ENCODE data around the gene LOXL4. TPM values are rescaled to one million over a fixed set of nuclear protein-coding genes. Genes with fewer than 3 reads are reported as not detected.

LOXL4 gene
- total RNA-seq, 1 donor from 2014 or later: 4.2 TPM

GRCh38 chr10:98249134-98249533, 18.9 kb downstream of the LOXL4 start:
- Histone ChIP-seq H3K4me1 (ENCODE audit: control insufficient read depth in 3 of 3, insufficient read depth in 3 of 3, low read length in 3 of 3) (peaks cover 19 to 34% (median 22%) of the 10 kb centered on the region in 3 donors), H3K9ac (ENCODE audit: low read depth in 1 of 3, low read length in 3 of 3) (no peak overlapping the region), H3K36me3 (ENCODE audit: control insufficient read depth in 3 of 3, insufficient read depth in 3 of 3, low read length in 3 of 3) (peaks cover 12 to 48% (median 37%) of the 10 kb centered on the region in 3 donors), H3K27me3 (ENCODE audit: control insufficient read depth in 3 of 3, insufficient read depth in 3 of 3, low read length in 3 of 3) (no peaks in the 10 kb centered on the region), H3K9me3 (ENCODE audit: control insufficient read depth in 3 of 3, low read length in 3 of 3) (no peaks in the 10 kb centered on the region), H3K27ac (ENCODE audit: low read depth, low read length) (no peak overlapping the region), H3K4me3 (ENCODE audit: low read length in 3 of 3) (no peak overlapping the region)

GRCh38 chr10:98248018-98248417, 20.0 kb downstream of the LOXL4 start:
- Histone ChIP-seq H3K27me3 (ENCODE audit: control insufficient read depth in 3 of 3, insufficient read depth in 3 of 3, low read length in 3 of 3) (no peaks in the 10 kb centered on the region), H3K9ac (ENCODE audit: low read depth in 1 of 3, low read length in 3 of 3) (no peak overlapping the region)

GRCh38 chr10:98246911-98247805, 20.8 kb downstream of the LOXL4 start:
- H3K36me3 ChIP-seq (ENCODE audit: control insufficient read depth in 3 of 3, insufficient read depth in 3 of 3, low read length in 3 of 3): peaks cover 12 to 37% (median 37%) of the 10 kb centered on the region in 3 donors
- no peak overlapping the region for H3K9ac ChIP-seq (ENCODE audit: low read depth in 1 of 3, low read length in 3 of 3)
- H3K27ac ChIP-seq (ENCODE audit: low read depth, low read length): peak overlapping the region; percentile 1
- H3K4me3 ChIP-seq (ENCODE audit: low read length in 3 of 3): no peak overlapping the region
- H3K9me3 ChIP-seq (ENCODE audit: control insufficient read depth in 3 of 3, low read length in 3 of 3): no peaks in the 10 kb centered on the region
- H3K4me1 ChIP-seq (ENCODE audit: control insufficient read depth in 3 of 3, insufficient read depth in 3 of 3, low read length in 3 of 3): peaks cover 19 to 35% (median 22%) of the 10 kb centered on the region in 3 donors
- H3K27me3 ChIP-seq (ENCODE audit: control insufficient read depth in 3 of 3, insufficient read depth in 3 of 3, low read length in 3 of 3): no peaks in the 10 kb centered on the region

More at GRCh38 chr10:98248018-98248417, 20.0 kb downstream of the LOXL4 start:
- Histone ChIP-seq H3K4me1 (ENCODE audit: control insufficient read depth in 3 of 3, insufficient read depth in 3 of 3, low read length in 3 of 3) (peaks cover 19 to 35% (median 22%) of the 10 kb centered on the region in 3 donors), H3K36me3 (ENCODE audit: control insufficient read depth in 3 of 3, insufficient read depth in 3 of 3, low read length in 3 of 3) (peaks cover 12 to 44% (median 37%) of the 10 kb centered on the region in 3 donors), H3K9me3 (ENCODE audit: control insufficient read depth in 3 of 3, low read length in 3 of 3) (no peaks in the 10 kb centered on the region), H3K27ac (ENCODE audit: low read depth, low read length) (no peak overlapping the region), H3K4me3 (ENCODE audit: low read length in 3 of 3) (no peak overlapping the region)

- Histone ChIP-seq H3K27me3 (ENCODE audit: control insufficient read depth in 3 of 3, insufficient read depth in 3 of 3, low read length in 3 of 3) (no peaks in the 10 kb centered on the region), H3K27ac (ENCODE audit: low read depth, low read length) (no peak overlapping the region), H3K36me3 (ENCODE audit: control insufficient read depth in 3 of 3, insufficient read depth in 3 of 3, low read length in 3 of 3) (peaks cover 9 to 27% (median 16%) of the 10 kb centered on the region in 3 donors)
Observed at GRCh38 chr10:98244586-98244985, 23.4 kb downstream of the LOXL4 start.

GRCh38 chr10:98244141-98244540, 23.9 kb downstream of the LOXL4 start:
- no peaks in the 10 kb centered on the region for H3K9me3 ChIP-seq (ENCODE audit: control insufficient read depth in 3 of 3, low read length in 3 of 3)
- no peaks in the 10 kb centered on the region for H3K27me3 ChIP-seq (ENCODE audit: control insufficient read depth in 3 of 3, insufficient read depth in 3 of 3, low read length in 3 of 3)
- H3K36me3 ChIP-seq (ENCODE audit: control insufficient read depth in 3 of 3, insufficient read depth in 3 of 3, low read length in 3 of 3): peaks cover 9 to 26% (median 12%) of the 10 kb centered on the region in 3 donors
- H3K27ac ChIP-seq (ENCODE audit: low read depth, low read length): no peak overlapping the region
- no peak overlapping the region for H3K4me3 ChIP-seq (ENCODE audit: low read length in 3 of 3)
- peaks cover 19 to 35% (median 22%) of the 10 kb centered on the region in 3 donors for H3K4me1 ChIP-seq (ENCODE audit: control insufficient read depth in 3 of 3, insufficient read depth in 3 of 3, low read length in 3 of 3)
- H3K9ac ChIP-seq (ENCODE audit: low read depth in 1 of 3, low read length in 3 of 3): no peak overlapping the region

More at GRCh38 chr10:98244586-98244985, 23.4 kb downstream of the LOXL4 start:
- Histone ChIP-seq H3K4me3 (ENCODE audit: low read length in 3 of 3) (no peak overlapping the region), H3K4me1 (ENCODE audit: control insufficient read depth in 3 of 3, insufficient read depth in 3 of 3, low read length in 3 of 3) (peaks cover 19 to 35% (median 22%) of the 10 kb centered on the region in 3 donors), H3K9ac (ENCODE audit: low read depth in 1 of 3, low read length in 3 of 3) (no peak overlapping the region), H3K9me3 (ENCODE audit: control insufficient read depth in 3 of 3, low read length in 3 of 3) (no peaks in the 10 kb centered on the region)

GRCh38 chr10:98242823-98243222, 25.2 kb downstream of the LOXL4 start:
- no peaks in the 10 kb centered on the region for H3K9me3 ChIP-seq (ENCODE audit: control insufficient read depth in 3 of 3, low read length in 3 of 3)
- H3K4me3 ChIP-seq (ENCODE audit: low read length in 3 of 3): no peak overlapping the region
- peaks cover 19 to 35% (median 21%) of the 10 kb centered on the region in 3 donors for H3K4me1 ChIP-seq (ENCODE audit: control insufficient read depth in 3 of 3, insufficient read depth in 3 of 3, low read length in 3 of 3)
- H3K36me3 ChIP-seq (ENCODE audit: control insufficient read depth in 3 of 3, insufficient read depth in 3 of 3, low read length in 3 of 3): peaks cover 3 to 20% (median 3%) of the 10 kb centered on the region in 3 donors
- H3K27me3 ChIP-seq (ENCODE audit: control insufficient read depth in 3 of 3, insufficient read depth in 3 of 3, low read length in 3 of 3): no peaks in the 10 kb centered on the region
- no peak overlapping the region for H3K27ac ChIP-seq (ENCODE audit: low read depth, low read length)
- H3K9ac ChIP-seq (ENCODE audit: low read depth in 1 of 3, low read length in 3 of 3): no peak overlapping the region

GRCh38 chr10:98240524-98240923, 27.5 kb downstream of the LOXL4 start:
- H3K36me3 ChIP-seq (ENCODE audit: control insufficient read depth in 3 of 3, insufficient read depth in 3 of 3, low read length in 3 of 3): peaks cover 6 to 34% (median 13%) of the 10 kb centered on the region in 3 donors
- peaks cover 4 to 16% (median 5%) of the 10 kb centered on the region in 3 donors for H3K4me1 ChIP-seq (ENCODE audit: control insufficient read depth in 3 of 3, insufficient read depth in 3 of 3, low read length in 3 of 3)
- no peaks in the 10 kb centered on the region for H3K27me3 ChIP-seq (ENCODE audit: control insufficient read depth in 3 of 3, insufficient read depth in 3 of 3, low read length in 3 of 3)
- no peaks in the 10 kb centered on the region for H3K9me3 ChIP-seq (ENCODE audit: control insufficient read depth in 3 of 3, low read length in 3 of 3)
- no peak overlapping the region for H3K27ac ChIP-seq (ENCODE audit: low read depth, low read length)
- H3K9ac ChIP-seq (ENCODE audit: low read depth in 1 of 3, low read length in 3 of 3): no peak overlapping the region
- H3K4me3 ChIP-seq (ENCODE audit: low read length in 3 of 3): no peak overlapping the region

- no peak overlapping the region for H3K27ac ChIP-seq (ENCODE audit: low read depth, low read length)
- no peak overlapping the region for H3K9ac ChIP-seq (ENCODE audit: low read depth in 1 of 3, low read length in 3 of 3)
- no peak overlapping the region for H3K4me3 ChIP-seq (ENCODE audit: low read length in 3 of 3)
- H3K36me3 ChIP-seq (ENCODE audit: control insufficient read depth in 3 of 3, insufficient read depth in 3 of 3, low read length in 3 of 3): peaks cover 4 to 30% (median 13%) of the 10 kb centered on the region in 3 donors
- no peaks in the 10 kb centered on the region for H3K27me3 ChIP-seq (ENCODE audit: control insufficient read depth in 3 of 3, insufficient read depth in 3 of 3, low read length in 3 of 3)
- H3K4me1 ChIP-seq (ENCODE audit: control insufficient read depth in 3 of 3, insufficient read depth in 3 of 3, low read length in 3 of 3): no peaks in the 10 kb centered on the region
- H3K9me3 ChIP-seq (ENCODE audit: control insufficient read depth in 3 of 3, low read length in 3 of 3): no peaks in the 10 kb centered on the region
Observed at GRCh38 chr10:98238391-98238790, 29.6 kb downstream of the LOXL4 start.

- no peaks in the 10 kb centered on the region for H3K4me1 ChIP-seq (ENCODE audit: control insufficient read depth in 3 of 3, insufficient read depth in 3 of 3, low read length in 3 of 3)
- no peaks in the 10 kb centered on the region for H3K27me3 ChIP-seq (ENCODE audit: control insufficient read depth in 3 of 3, insufficient read depth in 3 of 3, low read length in 3 of 3)
- no peaks in the 10 kb centered on the region for H3K9me3 ChIP-seq (ENCODE audit: control insufficient read depth in 3 of 3, low read length in 3 of 3)
- H3K36me3 ChIP-seq (ENCODE audit: control insufficient read depth in 3 of 3, insufficient read depth in 3 of 3, low read length in 3 of 3): peaks cover 4 to 31% (median 13%) of the 10 kb centered on the region in 3 donors
- no peak overlapping the region for H3K4me3 ChIP-seq (ENCODE audit: low read length in 3 of 3)
- no peak overlapping the region for H3K27ac ChIP-seq (ENCODE audit: low read depth, low read length)
- no peak overlapping the region for H3K9ac ChIP-seq (ENCODE audit: low read depth in 1 of 3, low read length in 3 of 3)
Observed at GRCh38 chr10:98236862-98237261, 31.1 kb downstream of the LOXL4 start.

GRCh38 chr10:98235846-98236245, 32.1 kb downstream of the LOXL4 start:
- H3K4me1 ChIP-seq (ENCODE audit: control insufficient read depth in 3 of 3, insufficient read depth in 3 of 3, low read length in 3 of 3): no peaks in the 10 kb centered on the region
- H3K36me3 ChIP-seq (ENCODE audit: control insufficient read depth in 3 of 3, insufficient read depth in 3 of 3, low read length in 3 of 3): peaks cover 4 to 33% (median 13%) of the 10 kb centered on the region in 3 donors
- no peaks in the 10 kb centered on the region for H3K9me3 ChIP-seq (ENCODE audit: control insufficient read depth in 3 of 3, low read length in 3 of 3)
- H3K9ac ChIP-seq (ENCODE audit: low read depth in 1 of 3, low read length in 3 of 3): no peak overlapping the region
- H3K4me3 ChIP-seq (ENCODE audit: low read length in 3 of 3): no peak overlapping the region
- H3K27me3 ChIP-seq (ENCODE audit: control insufficient read depth in 3 of 3, insufficient read depth in 3 of 3, low read length in 3 of 3): no peaks in the 10 kb centered on the region
- no peak overlapping the region for H3K27ac ChIP-seq (ENCODE audit: low read depth, low read length)

Data from skeletal muscle tissue (tissue), 4 donors.